Right lobe of liver (tissue), 4 donors: ENCODE measurements around the gene GRID2IP.

ENCODE experiments used
- POLR2A ChIP-seq: fragments of 450-650 bp; IDR thresholded peaks from one replicate; pipeline ENCODE4 v1.6.1; 2017; ENCODE audit warnings: antibody characterized with exemption, mild to moderate bottlenecking
- TF ChIP-seq, protein P1 (sequence below), 4 donors: fragments of 200-600 bp in 3 of 4; fragments of 450-650 bp in 1 of 4; IDR thresholded peaks; one replicate each; pipeline versions ENCODE4 v1.5.1 to v1.8.0; 2016 to 2022; ENCODE audit warnings: antibody characterized with exemption in 4 of 4, mild to moderate bottlenecking in 2 of 4
- donor health status: DM: no; HTN: no; CAD: no.
- donor health status: DM: no; HTN: no; CAD: no.
- donor health status: DM: no; HTN: yes; CAD: no.

DNA sequence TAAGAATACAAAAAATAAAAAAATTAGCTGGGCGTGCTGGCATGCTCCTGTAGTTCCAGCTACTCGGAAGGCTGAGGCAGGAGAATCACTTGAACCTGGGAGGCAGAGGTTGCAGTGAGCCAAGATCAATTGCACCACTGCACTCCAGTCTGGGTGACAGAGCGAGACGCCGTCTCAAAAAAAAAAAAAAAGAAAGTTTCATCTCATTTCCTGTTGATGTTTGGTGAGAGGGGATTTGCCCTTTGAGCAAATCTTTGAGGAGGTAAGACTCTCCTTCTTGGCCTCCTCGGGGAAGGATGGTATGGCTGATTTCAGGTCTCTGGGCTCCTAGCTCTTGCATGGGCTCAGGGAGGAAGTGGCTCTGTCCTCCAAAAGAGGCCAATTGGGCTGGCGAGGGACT is 3.6 kb upstream of the GRID2IP start:
- TF ChIP-seq, protein P1, sequence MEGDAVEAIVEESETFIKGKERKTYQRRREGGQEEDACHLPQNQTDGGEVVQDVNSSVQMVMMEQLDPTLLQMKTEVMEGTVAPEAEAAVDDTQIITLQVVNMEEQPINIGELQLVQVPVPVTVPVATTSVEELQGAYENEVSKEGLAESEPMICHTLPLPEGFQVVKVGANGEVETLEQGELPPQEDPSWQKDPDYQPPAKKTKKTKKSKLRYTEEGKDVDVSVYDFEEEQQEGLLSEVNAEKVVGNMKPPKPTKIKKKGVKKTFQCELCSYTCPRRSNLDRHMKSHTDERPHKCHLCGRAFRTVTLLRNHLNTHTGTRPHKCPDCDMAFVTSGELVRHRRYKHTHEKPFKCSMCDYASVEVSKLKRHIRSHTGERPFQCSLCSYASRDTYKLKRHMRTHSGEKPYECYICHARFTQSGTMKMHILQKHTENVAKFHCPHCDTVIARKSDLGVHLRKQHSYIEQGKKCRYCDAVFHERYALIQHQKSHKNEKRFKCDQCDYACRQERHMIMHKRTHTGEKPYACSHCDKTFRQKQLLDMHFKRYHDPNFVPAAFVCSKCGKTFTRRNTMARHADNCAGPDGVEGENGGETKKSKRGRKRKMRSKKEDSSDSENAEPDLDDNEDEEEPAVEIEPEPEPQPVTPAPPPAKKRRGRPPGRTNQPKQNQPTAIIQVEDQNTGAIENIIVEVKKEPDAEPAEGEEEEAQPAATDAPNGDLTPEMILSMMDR (IDR thresholded peaks at IDR 0.05): no peak
- no peak for TF ChIP-seq POLR2A
